GM10266 (cell line): ENCODE results near the gene SNAPC2.

Source experiments
- DNase-seq: peaks from one replicate; pipeline ENCODE4 v3.0.0; 2012; ENCODE audit errors: extremely low spot score
- CTCF ChIP-seq: IDR thresholded peaks from 2 replicates; pipeline ENCODE4 v1.5.1; 2012; ENCODE audit warnings: mild to moderate bottlenecking, low read depth; ENCODE audit not compliant: control insufficient read depth, insufficient read depth; ENCODE audit errors: missing control alignments

The SNAPC2 gene

GRCh38 chr19:7924651-7925170 lies 4.6 kb downstream of the SNAPC2 start:
- TF ChIP-seq CTCF: no peak
- DNase-seq: no peak

- peak; percentile 96 for TF ChIP-seq CTCF
Observed at GRCh38 chr19:7925171-7925851, 5.2 kb downstream of the SNAPC2 start.

GRCh38 chr19:7926021-7926726 lies 6.0 kb downstream of the SNAPC2 start, which contains the start of gene CTXN1:
TSS of gene CTXN1 (minus strand) at chr19:7926135. CDS start at chr19:7925538, 597 bp downstream.
- TF ChIP-seq CTCF: no peak
- peak; percentile 96 for DNase-seq

More at GRCh38 chr19:7925171-7925851, 5.2 kb downstream of the SNAPC2 start:
- peak; percentile 93 for DNase-seq

- no peak for DNase-seq
- TF ChIP-seq CTCF: no peak
Observed at GRCh38 chr19:7926727-7927604, 6.8 kb downstream of the SNAPC2 start.

- no peak for DNase-seq
- no peak for TF ChIP-seq CTCF
Observed at GRCh38 chr19:7927605-7928333, 7.6 kb downstream of the SNAPC2 start.

- no peak for DNase-seq
- TF ChIP-seq CTCF: no peak
Observed at GRCh38 chr19:7928334-7928706, 8.2 kb downstream of the SNAPC2 start.
